Activated effector memory CD4-positive, alpha-beta T cell treated with anti-CD3 and anti-CD28 coated beads, Interleukin-2, amount 50 U/mL, for 16 hours (primary cell): ENCODE results near the gene CRYAB.
"Not testable (repeated sequence)": the region's sequence is repeated elsewhere in the genome, so short reads cannot be mapped to it uniquely, and the experiment has no call there.

Experiments
- DNase-seq: peaks from one replicate; pipeline ENCODE4 v3.0.0-alpha.2; 2020

Gene CRYAB

DNA sequence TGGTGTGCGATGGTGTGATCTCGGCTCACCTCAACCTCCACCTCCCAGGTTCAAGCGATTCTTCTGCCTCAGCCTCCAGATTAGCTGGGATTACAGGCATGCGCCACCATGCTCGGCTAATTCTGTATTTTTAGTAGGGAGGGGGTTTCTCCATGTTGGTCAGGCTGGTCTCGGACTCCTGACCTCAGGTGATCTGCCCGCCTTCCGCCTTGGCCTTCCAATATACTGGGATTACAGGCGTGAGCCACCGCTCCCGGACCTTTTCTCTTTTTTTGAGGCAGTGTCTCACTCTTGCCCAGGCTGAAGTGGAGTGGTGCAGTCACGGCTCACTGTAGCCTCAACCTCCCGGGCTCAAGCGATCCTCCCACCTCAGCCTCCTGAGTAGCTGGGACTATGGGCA, 21.6 kb upstream of the CRYAB start:
- not testable (repeated sequence) for DNase-seq

DNA sequence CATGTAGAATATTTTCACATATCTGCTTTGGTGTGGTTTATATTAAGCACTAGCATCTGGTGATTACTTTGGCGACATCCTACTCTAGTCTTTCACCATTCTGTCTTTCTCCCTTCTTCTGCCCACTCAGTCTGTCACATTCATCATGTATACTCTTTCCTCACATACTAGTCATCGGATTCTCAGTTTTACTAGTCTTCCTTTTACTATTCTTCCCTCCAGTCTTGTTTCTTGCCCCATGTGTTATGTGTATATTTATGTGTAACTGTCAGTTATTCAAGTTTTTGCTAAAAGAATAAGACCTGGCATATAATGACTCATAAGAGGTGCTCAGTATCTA, 21.0 kb upstream of the CRYAB start:
- no peak for DNase-seq

DNA sequence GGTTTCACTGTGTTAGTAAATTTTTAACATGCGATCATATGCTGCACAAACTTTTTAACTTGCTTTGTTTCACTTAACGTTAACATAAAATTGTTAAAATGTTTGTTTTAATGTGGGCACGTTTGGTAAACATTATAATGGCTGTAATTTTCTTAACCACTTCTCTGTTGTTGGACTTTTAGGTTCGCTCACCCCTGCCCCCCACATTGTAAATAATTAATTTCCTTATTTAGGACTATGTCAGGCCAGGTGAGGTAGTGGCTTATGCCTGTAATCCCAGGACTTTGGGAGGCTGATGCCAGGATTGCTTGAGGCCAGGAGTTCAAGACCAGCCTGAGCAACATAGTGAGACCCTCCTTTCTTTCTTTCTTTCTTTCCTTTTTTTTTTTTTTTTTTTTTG, 18.9 kb upstream of the CRYAB start:
- no peak for DNase-seq

DNA sequence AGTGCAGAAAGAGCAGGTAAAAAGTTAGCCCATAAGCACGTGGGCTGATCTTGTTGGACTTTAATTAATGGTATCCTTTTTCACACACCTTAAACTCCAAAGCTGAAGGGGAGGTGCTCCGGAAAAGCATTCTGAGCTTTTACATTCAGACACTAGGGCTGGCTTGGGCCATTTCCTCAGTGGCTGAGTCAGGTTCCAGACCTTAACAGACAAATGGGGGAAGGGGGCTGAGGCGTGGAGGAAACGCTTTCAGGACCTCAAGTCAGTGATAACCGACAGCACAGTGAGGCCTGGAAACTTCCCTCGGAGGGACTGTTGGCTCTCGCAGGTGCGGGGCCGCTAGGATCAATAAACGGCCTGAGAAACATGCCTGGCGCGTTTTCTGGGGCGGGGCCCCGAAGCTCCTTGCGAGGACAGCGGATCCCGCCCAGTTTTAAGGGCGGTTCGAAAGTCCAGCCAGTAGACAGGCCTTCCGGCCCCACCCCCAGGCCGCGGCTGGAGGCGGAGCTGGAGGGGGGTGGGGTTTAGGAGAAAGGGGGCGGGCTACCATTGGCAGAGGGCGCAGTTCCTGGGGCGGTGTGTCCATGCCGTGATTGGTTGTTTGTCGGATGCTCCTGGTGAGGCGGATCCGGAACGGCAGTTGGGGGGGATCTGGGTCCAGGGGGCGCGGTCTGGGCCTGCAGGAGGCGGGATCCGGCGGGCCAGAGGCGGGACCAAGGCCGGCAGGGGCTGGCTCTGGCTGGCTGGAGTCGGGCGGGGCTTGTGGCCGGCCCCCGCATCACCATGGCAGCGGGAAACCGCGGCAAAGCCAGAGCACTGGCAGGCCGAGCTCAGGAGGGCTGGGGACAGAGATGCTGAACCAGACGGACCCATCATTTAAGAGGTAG, 15.2 kb upstream of the CRYAB start:
- peak; percentile 98 for DNase-seq

GRCh38 chr11:111925953-111926352, 14.4 kb upstream of the CRYAB start:
- no peak for DNase-seq

GRCh38 chr11:111923951-111924350, 12.4 kb upstream of the CRYAB start:
- no peak for DNase-seq

GRCh38 chr11:111923351-111923788, 11.8 kb upstream of the CRYAB start:
- no peak for DNase-seq

- DNase-seq: no peak
Measured at GRCh38 chr11:111922803-111923202, 11.2 kb upstream of the CRYAB start.

GRCh38 chr11:111921541-111922230, 10.1 kb upstream of the CRYAB start:
- DNase-seq: no peak

- no peak for DNase-seq
Measured at GRCh38 chr11:111920908-111921307, 9.3 kb upstream of the CRYAB start.

- no peak for DNase-seq
Measured at GRCh38 chr11:111918390-111919256, 7.1 kb upstream of the CRYAB start, which contains the start of gene C11orf52. Gene C11orf52 (plus strand): TSS chr11:111918913. CDS start chr11:111918973, 60 bp downstream.

- DNase-seq: no peak
Measured at GRCh38 chr11:111917788-111918187, 6.2 kb upstream of the CRYAB start.

GRCh38 chr11:111917312-111917711, 5.7 kb upstream of the CRYAB start:
- DNase-seq: no peak

GRCh38 chr11:111916768-111917167, 5.2 kb upstream of the CRYAB start:
- DNase-seq: no peak

DNA sequence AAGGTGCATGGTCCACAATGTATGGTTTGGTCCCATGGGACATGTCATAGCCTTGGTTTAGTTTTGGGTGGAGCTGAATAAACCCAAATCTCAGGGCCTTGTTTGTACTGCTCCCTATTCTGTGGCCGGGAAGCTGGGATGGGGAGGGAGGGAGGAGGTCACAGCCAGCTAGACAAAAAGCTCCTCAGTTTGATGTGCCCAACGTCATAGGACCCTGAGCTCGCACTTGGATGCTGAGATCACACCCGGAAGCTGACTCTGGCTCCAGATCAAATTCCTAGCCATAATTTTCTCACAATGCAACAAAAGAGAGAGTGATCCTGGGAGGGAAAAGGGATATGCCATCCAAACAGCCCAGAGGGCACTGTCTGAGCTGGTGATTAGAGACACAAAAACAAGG, 2.4 kb upstream of the CRYAB start:
- no peak for DNase-seq

GRCh38 chr11:111913031-111913861, 1.7 kb upstream of the CRYAB start:
- no peak for DNase-seq

- no peak for DNase-seq
Measured at GRCh38 chr11:111912535-111912934, 965 bp upstream of the CRYAB start, which contains the start of gene HSPB2. Gene HSPB2 (plus strand): TSS chr11:111912734. CDS start chr11:111912830, 96 bp downstream.

DNA sequence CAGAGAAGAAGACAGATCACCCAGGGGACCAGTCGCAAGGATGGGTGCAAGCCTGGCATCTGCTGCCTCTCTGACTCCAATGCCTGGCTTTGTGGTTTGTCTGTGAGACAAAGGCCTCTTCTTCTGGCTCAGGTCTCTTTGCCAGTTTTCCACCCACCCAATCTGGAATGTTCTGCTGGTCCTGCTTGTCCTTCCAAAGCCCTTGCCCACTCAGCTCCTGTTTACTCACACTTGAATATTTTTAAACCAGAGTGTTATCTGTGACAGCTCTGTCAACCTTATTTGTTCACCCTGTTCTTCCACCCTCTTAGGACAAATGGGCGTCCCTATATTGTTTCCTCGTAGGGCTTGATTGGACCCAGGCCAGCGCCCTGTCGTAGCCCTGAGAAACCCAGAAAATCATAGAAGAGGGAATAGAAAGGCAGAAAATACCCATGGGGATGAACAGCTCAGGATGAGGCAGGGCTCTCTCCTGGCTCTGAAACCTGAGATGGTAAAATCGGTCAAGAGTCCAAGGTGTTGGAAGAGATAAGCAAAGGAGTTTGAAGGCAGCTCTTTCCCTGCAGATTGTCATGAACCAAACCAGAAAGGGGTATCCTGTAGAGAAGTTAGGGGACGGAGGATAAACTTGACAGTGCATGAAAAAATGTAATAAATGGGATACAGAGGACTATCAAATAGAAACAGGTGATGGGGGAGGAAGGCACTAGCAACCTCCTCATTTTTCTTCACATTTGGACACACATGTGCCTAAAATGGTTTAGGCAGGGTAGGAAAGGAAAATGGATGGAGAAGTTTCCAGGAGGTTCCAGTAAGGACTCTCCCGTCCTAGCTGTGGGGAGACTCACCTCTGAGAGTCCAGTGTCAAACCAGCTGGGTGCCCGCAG, 651 bp downstream of the CRYAB start:
- DNase-seq: no peak

DNA sequence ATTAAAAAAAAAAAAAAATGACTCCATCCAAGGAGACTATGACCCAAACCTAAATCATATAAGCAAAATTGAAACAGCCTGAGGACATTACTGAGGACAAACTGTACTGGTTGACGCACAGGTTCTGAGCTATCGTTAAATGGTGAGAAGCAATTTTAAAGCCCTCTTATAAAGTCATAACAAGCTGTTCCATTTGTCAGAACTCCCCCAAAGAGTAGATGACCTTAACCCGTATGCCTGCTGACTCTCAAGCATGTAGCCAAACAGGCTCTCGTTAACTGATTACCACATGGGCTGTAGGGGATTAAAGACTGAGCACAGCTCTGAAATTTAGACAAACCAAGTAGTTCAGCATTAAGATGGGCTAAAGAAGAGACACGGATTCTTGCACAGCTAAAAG, 2.2 kb downstream of the CRYAB start:
- no peak for DNase-seq

DNA sequence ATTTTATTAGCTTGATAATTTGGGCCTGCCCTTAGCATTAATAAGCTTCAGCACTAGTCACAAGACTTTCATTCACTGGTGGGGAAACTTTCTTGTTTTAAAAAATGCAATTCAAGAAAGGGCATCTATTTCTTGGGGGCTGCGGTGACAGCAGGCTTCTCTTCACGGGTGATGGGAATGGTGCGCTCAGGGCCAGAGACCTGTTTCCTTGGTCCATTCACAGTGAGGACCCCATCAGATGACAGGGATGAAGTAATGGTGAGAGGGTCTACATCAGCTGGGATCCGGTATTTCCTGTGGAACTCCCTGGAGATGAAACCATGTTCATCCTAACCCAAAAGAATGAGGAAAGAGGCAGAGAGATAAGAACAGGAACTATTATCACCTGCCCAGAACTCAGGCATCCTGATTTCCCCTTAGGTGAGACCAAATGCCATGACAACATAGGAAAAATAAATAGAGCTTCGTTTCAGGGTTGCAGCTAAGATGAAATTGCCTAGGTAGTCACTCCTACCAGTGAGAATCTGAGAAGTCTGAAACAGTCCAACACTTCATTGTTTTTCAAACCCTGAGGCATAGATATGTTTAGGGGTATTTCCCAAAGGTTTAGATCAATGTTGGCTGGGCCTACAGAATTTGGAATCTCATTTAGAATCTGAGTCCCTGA, 2.8 kb downstream of the CRYAB start:
- DNase-seq: no peak

DNA sequence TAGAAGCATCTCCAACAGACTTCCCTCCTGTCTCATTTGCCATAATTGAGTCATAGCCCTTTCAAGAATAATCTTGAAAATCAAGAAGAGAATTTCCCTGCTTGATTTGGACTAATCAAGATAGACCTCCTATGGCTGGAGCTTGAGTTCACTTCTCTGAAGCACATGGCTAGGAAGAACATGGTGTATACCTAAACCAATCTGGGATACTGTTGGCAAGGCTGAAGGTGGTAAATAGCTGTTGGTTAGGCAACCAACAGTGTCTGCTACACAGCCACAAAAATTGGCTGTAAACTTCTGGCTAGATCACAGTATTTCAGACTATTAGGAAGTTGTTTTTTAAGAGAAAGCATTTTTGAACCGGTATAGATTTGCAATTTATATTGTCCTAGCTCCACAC, 4.9 kb downstream of the CRYAB start:
- no peak for DNase-seq
